Activated naive CD8-positive, alpha-beta T cell (primary cell): ENCODE measurements around the gene PMFBP1.
"Not testable (repeated sequence)": the region's sequence is repeated elsewhere in the genome, so short reads cannot be mapped to it uniquely, and the experiment has no call there.

ENCODE experiments used
- H3K27ac Mint-ChIP-seq: one replicate; pipeline ENCODE4 v1.8.0; 2021; ENCODE audit warnings: mixed read lengths
- H3K27me3 Mint-ChIP-seq: one replicate; pipeline ENCODE4 v1.8.0; 2021; ENCODE audit warnings: mixed read lengths
- H3K36me3 Mint-ChIP-seq: one replicate; pipeline ENCODE4 v1.8.0; 2021; ENCODE audit warnings: mixed read lengths
- H3K4me1 Mint-ChIP-seq: one replicate; pipeline ENCODE4 v1.8.0; 2021; ENCODE audit warnings: low read depth, mixed read lengths
- H3K4me3 Mint-ChIP-seq: one replicate; pipeline ENCODE4 v1.8.0; 2021; ENCODE audit warnings: mild to moderate bottlenecking, mixed read lengths
- H3K9me3 Mint-ChIP-seq: one replicate; pipeline ENCODE4 v1.8.0; 2021; ENCODE audit warnings: low read depth, mixed read lengths

Gene PMFBP1

DNA sequence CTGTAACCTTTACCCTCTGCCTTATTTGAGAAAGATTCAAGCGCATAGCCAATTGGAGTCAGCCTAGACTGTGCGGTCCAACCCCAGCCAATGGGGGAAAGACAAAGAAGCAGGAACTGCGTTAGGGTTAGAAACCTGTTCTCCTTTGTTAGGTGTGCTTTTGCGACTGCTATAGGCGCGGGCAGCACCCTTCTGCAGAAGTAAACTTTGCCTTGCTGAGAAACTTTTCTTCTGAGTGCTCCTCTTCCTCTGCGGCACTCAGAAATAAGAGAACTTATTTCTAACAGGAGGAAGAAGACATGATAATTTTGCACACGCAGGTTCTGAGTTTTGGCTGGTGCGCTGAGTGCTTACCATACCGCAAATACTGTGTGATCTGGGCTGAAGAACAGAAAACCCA lies 87.5 kb downstream of the PMFBP1 start:
- Mint-ChIP-seq H3K4me3 (no peak overlapping the region), H3K4me1 (no peaks in the 10 kb centered on the region), H3K36me3 (peaks cover 21% of the 10 kb centered on the region), H3K27ac (no peak overlapping the region), H3K9me3 (peaks cover 3% of the 10 kb centered on the region), H3K27me3 (no peaks in the 10 kb centered on the region)

DNA sequence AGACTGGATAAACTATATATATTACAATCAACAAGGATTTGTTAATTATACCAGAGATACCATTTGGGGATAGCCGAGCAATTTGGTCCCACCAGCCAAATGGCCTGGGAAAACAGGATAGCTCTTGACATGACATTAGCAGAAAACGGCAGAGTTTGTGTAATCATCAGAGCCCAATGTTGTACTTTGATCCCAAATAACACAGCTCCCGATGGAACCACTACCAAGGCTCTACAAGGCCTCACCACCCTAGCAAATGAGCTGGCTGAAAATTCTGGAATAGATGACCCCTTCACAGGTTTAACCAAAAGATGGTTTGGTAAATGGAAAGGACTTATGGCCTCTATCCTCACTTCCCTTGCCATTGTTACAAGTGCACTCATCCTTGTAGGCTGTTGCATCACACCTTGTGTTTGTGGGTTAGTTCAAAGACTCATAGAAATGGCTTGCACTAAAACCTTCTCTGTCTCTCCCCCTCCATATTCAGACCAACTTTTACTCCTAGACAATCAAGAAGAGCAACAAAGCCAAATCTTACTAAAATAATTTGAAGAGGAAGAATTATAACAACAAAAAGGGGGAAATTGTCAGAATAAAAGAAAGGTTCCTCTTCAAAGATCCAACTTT lies 88.1 kb downstream of the PMFBP1 start:
- peaks cover 3% of the 10 kb centered on the region for H3K9me3 Mint-ChIP-seq
- peaks cover 21% of the 10 kb centered on the region for H3K36me3 Mint-ChIP-seq
- H3K4me3 Mint-ChIP-seq: no peak overlapping the region
- H3K4me1 Mint-ChIP-seq: no peaks in the 10 kb centered on the region
- no peak overlapping the region for H3K27ac Mint-ChIP-seq
- no peaks in the 10 kb centered on the region for H3K27me3 Mint-ChIP-seq

DNA sequence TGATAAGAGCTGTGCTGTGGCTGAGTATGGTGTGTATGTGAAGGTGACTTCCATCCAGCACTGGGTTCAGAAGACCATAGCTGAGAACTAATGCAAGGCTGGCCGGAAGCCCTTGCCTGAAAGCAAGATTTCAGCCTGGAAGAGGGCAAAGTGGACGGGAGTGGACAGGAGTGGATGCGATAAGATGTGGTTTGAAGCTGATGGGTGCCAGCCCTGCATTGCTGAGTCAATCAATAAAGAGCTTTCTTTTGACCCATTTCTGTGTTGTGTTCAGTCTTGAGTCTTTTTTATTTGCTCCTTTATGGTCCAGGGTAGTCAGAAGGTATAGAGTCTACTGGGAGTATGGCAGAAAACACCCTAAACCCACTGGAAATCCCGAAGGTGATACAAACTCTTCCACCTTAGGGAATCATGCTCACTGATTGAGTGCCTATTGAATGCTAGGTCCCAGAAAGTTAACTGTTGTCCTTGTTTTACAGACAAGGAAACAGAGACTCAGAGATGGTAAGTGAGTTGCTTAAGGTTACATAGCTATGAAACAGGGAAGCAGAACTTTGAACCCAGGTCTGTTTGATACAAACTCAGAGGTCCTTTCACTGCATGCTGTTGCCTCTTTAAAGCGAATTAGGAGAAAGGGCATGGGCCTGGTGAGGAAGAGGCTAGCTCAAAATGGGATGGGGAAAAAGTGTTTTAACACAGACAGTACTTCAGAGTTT lies 94.8 kb downstream of the PMFBP1 start:
- not testable (repeated sequence) for H3K27ac Mint-ChIP-seq, H3K27me3 Mint-ChIP-seq, H3K4me1 Mint-ChIP-seq, H3K9me3 Mint-ChIP-seq, H3K4me3 Mint-ChIP-seq, H3K36me3 Mint-ChIP-seq

- not testable (repeated sequence) for H3K27ac Mint-ChIP-seq
Measured at GRCh38 chr16:72075067-72075466, 96.9 kb downstream of the PMFBP1 start.

DNA sequence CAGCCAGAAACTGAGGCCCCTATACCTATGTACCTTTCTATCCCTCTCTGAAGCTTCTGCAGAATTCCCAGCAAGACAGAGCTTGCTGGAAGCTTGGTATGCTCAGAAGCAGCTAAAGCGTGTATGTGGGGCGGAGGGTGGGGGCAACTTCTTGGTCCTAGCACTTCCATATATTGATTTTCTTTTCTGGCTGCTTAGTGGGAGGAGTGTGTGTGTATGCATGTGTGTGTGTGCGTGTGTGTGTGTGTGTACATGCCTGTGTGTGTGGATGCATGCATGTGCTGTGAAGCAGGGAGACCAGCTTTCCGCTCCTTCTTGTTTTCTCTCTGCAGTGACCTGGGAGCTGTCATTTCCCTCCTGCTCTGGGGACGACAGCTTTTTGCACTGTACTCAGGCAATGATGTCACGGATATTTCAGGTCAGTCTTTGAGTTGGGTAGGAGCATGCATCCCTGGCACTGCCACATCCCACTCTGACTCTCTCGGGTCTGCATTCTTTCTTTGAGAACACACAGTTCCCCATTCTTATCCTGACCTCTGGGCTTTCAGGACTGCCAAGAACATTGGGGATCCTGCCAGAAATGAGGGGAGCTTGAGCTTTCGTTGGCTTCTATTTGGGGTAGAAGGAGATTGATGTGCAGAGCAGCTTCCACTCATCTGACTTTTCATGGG lies 98.3 kb downstream of the PMFBP1 start:
- H3K4me3 Mint-ChIP-seq: no peak overlapping the region
- H3K36me3 Mint-ChIP-seq: no peaks in the 10 kb centered on the region
- H3K9me3 Mint-ChIP-seq: no peaks in the 10 kb centered on the region
- no peak overlapping the region for H3K27ac Mint-ChIP-seq
- no peaks in the 10 kb centered on the region for H3K4me1 Mint-ChIP-seq
- no peaks in the 10 kb centered on the region for H3K27me3 Mint-ChIP-seq

More at GRCh38 chr16:72075067-72075466, 96.9 kb downstream of the PMFBP1 start:
- not testable (repeated sequence) for H3K4me3 Mint-ChIP-seq, H3K9me3 Mint-ChIP-seq, H3K36me3 Mint-ChIP-seq, H3K27me3 Mint-ChIP-seq, H3K4me1 Mint-ChIP-seq

DNA sequence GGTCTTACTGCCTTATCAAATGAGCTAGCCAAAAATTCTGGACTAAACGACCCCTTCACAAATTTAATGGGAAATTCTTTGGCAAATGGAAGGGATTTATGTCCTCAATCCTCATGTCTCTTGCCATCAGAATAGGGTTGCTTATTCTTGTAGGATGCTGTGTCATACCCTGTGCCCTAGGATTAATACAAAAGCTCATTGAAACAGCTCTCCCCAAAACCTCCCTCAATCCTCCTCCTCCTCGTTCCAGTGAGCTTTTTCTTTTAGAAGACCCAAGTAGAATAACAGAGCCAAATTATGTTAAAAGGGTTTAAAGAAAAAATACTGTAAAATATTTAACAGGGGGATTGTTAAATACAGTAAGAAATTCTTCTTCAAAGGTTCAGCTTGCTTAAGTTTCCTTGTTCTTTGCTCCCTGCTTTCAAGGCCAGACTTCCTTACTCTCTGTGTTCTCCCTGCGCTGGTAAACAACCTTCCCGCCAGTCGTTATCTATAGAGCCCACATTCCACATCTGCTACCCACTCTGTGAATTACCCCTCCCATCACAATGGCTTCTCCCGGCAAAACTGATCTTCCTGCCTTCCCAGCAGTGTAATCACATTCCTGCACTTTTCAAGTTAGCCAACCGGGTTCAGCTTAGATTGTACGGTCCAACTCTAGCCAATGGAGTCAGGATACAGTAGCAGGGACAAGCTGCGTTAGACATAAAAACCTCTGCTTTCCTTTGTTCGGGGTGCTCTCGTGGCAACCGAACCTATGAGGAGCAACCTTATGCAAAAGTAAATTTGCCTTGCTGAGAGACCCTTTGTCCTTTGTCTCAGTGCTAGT lies 99.2 kb downstream of the PMFBP1 start:
- Mint-ChIP-seq H3K9me3 (no peaks in the 10 kb centered on the region), H3K4me1 (no peaks in the 10 kb centered on the region), H3K27ac (no peak overlapping the region), H3K27me3 (no peaks in the 10 kb centered on the region), H3K4me3 (no peak overlapping the region), H3K36me3 (no peaks in the 10 kb centered on the region)
